Cardiac fibroblast (primary cell): ENCODE measurements around the gene AKR1A1.

ENCODE experiments used
- DNase-seq, 2 donors: peaks; one replicate each; pipeline versions ENCODE4 v3.0.0 to v3.0.0-alpha.2; 2010; ENCODE audit warnings: low read depth in 2 of 2
- H3K4me3 ChIP-seq, 2 donors: replicated peaks in 1 of 2; 1 replicate in 1 of 2; 2 replicates in 1 of 2; pipeline ENCODE4 v1.5.1; 2011; ENCODE audit warnings: low read depth in 2 of 2, low read length in 2 of 2, mild to moderate bottlenecking in 2 of 2, moderate library complexity in 1 of 2
- TF ChIP-seq, protein P1 (sequence below): IDR thresholded peaks from one replicate; pipeline ENCODE4 v1.5.1; 2011; ENCODE audit warnings: low read depth, mild to moderate bottlenecking, low read length, inconsistent platforms

AKR1A1 gene

GRCh38 chr1:45557422-45557944 lies 6.9 kb downstream of the AKR1A1 start:
- no peak overlapping the region for H3K4me3 ChIP-seq
- TF ChIP-seq, protein P1, sequence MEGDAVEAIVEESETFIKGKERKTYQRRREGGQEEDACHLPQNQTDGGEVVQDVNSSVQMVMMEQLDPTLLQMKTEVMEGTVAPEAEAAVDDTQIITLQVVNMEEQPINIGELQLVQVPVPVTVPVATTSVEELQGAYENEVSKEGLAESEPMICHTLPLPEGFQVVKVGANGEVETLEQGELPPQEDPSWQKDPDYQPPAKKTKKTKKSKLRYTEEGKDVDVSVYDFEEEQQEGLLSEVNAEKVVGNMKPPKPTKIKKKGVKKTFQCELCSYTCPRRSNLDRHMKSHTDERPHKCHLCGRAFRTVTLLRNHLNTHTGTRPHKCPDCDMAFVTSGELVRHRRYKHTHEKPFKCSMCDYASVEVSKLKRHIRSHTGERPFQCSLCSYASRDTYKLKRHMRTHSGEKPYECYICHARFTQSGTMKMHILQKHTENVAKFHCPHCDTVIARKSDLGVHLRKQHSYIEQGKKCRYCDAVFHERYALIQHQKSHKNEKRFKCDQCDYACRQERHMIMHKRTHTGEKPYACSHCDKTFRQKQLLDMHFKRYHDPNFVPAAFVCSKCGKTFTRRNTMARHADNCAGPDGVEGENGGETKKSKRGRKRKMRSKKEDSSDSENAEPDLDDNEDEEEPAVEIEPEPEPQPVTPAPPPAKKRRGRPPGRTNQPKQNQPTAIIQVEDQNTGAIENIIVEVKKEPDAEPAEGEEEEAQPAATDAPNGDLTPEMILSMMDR: no peak
- no peak for DNase-seq

GRCh38 chr1:45563843-45564242 lies 13.2 kb downstream of the AKR1A1 start:
- TF ChIP-seq, protein P1: no peak
- DNase-seq: no peak
- no peak overlapping the region for H3K4me3 ChIP-seq

DNA sequence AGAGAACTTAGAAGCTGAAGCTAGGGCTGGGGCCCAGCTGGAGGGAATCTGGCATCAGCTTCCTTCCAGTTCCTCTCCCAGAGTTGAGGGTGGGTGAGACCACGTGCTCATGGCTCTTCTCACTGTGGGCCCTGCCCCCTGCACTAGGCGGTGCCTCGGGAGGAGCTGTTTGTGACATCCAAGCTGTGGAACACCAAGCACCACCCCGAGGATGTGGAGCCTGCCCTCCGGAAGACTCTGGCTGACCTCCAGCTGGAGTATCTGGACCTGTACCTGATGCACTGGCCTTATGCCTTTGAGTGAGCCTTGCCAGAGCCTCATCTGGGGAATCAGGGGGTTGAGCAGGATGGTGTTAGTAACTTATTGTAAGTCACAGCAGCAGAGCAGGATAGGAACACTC lies 16.1 kb downstream of the AKR1A1 start:
- peak in 1 of 2 donors; percentile 66 for DNase-seq
- no peak overlapping the region for H3K4me3 ChIP-seq
- TF ChIP-seq, protein P1: no peak

GRCh38 chr1:45567911-45568310 lies 17.3 kb downstream of the AKR1A1 start:
- TF ChIP-seq, protein P1: no peak
- no peak for DNase-seq
- H3K4me3 ChIP-seq: no peak overlapping the region

DNA sequence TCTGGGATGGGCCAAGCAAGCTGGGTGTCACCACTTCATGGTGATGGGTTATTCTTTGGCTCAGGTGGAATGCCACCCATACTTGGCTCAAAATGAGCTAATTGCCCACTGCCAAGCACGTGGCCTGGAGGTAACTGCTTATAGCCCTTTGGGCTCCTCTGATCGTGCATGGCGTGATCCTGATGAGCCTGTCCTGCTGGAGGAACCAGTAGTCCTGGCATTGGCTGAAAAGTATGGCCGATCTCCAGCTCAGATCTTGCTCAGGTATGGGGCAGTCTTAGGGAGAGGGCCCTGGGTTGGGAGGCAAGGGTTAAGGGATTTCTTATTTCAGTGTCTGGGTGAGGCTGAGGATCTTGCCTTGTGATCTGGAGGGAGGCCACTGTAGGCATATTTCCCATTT lies 17.8 kb downstream of the AKR1A1 start:
- DNase-seq: no peak
- no peak overlapping the region for H3K4me3 ChIP-seq
- TF ChIP-seq, protein P1: no peak

DNA sequence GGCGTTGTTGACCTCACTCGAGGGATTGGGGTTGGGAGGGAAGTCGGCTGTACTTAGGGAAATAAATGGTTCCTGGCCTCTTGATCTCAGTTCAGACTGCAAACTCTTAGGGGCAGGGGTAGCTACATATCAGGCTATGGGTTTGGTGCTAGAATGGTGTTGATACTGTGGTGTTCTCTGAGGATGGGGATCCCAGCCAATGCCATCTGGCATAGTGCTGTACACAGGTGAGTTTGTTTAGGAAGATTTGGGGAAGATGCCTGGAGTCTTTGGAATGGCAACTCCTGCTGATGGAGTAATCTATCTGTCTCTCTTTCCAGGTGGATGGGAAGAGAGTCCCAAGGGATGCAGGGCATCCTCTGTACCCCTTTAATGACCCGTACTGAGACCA lies 18.9 kb downstream of the AKR1A1 start:
- H3K4me3 ChIP-seq: no peak overlapping the region
- no peak for DNase-seq
- TF ChIP-seq, protein P1: no peak

GRCh38 chr1:45569962-45570581 lies 19.4 kb downstream of the AKR1A1 start:
- no peak overlapping the region for H3K4me3 ChIP-seq
- TF ChIP-seq, protein P1: peak; percentile 98
- DNase-seq: peak; percentile 87
